HepG2 (cell line): ENCODE results near the gene ABCC9. TPM values are rescaled to one million over a fixed set of nuclear protein-coding genes. Genes with fewer than 3 reads are reported as not detected.

Experiments used
- ATAC-seq: fragments of 200-7000 bp; cut with Tn5 transposase; 3 replicates; pipeline ENCODE4 v1.9.1; 2020; ENCODE audit warnings: mild to moderate bottlenecking, moderate library complexity
- BruUV-seq: library from RNA; stranded (reverse); fragments of 400-500 nt; replicated peaks from 2 replicates; lab custom pipeline; 2021; lab: Mats Ljungman, UMichigan
- CTCF ChIA-PET: fragments of 300-600 bp; formaldehyde crosslinking; extraction: SDS; loops from one replicate; lab custom pipeline; 2021; ENCODE audit warnings: low total read pairs, inconsistent platforms, low intra/inter-chr PET ratio; lab: Yijun Ruan, JAX
- POLR2A ChIA-PET: fragments of 350-600 bp; sonication (Branson Sonifier 250); formaldehyde crosslinking; loops from one replicate; lab custom pipeline; 2020; ENCODE audit warnings: antibody characterized with exemption, inconsistent platforms; lab: Yijun Ruan, JAX
- DNase-seq: peaks from one replicate; pipeline ENCODE4 v3.0.0-alpha.2; 2015; ENCODE audit warnings: low spot score
- FAIRE-seq: peaks from 3 replicates; lab custom pipeline; 2011; peaks lifted over from hg19 to GRCh38; lab: Jason Lieb, UNC
- H2AFZ ChIP-seq: one replicate; pipeline ENCODE4 v1.6.1; 2011; ENCODE audit warnings: low read length, inconsistent platforms
- H3K27ac ChIP-seq: fragments of 300-600 bp; 3 replicates; pipeline ENCODE4 v1.8.0; 2011; ENCODE audit warnings: mixed run types, mild to moderate bottlenecking, mixed read lengths, low read length, inconsistent platforms; ENCODE audit not compliant: insufficient read depth; ENCODE audit errors: extremely low read length
- H3K27me3 ChIP-seq, 2 experiments: fragments of 200-600 bp in 1 of 2; 2 replicates in 1 of 2; 3 replicates in 1 of 2; pipeline versions ENCODE4 v1.6.0 to v1.8.0; 2011; ENCODE audit warnings: low read length in 2 of 2, mild to moderate bottlenecking in 2 of 2, moderate library complexity in 2 of 2, inconsistent platforms in 1 of 2; ENCODE audit not compliant: insufficient read depth in 2 of 2, control insufficient read depth in 1 of 2
- H3K36me3 ChIP-seq, 2 experiments: fragments of 200-600 bp in 1 of 2; replicated peaks in 1 of 2; 2 replicates in 1 of 2; 3 replicates in 1 of 2; pipeline versions ENCODE4 v1.5.1 to v1.8.0; 2011; ENCODE audit warnings: low read length in 2 of 2, inconsistent platforms in 1 of 2; ENCODE audit not compliant: insufficient read depth in 2 of 2, control insufficient read depth in 1 of 2
- H3K4me1 ChIP-seq: 2 replicates; pipeline ENCODE4 v1.5.1; 2012; ENCODE audit warnings: low read length, inconsistent platforms; ENCODE audit not compliant: insufficient read depth
- H3K4me2 ChIP-seq: 2 replicates; pipeline ENCODE4 v1.6.0; 2011; ENCODE audit warnings: low read depth, low read length, inconsistent platforms
- H3K4me3 ChIP-seq, 3 experiments: fragments of 200-600 bp in 1 of 3; sonication (generic), shearing (Covaris generic) in 1 of 3; replicated peaks in 1 of 3; 2 replicates each; pipeline ENCODE4 v1.5.1; 2011 to 2016; ENCODE audit warnings: low read length in 3 of 3, inconsistent platforms in 2 of 3, low read depth in 2 of 3, mild to moderate bottlenecking in 2 of 3, control low read depth in 1 of 3, mixed read lengths in 1 of 3; ENCODE audit not compliant: insufficient read depth in 1 of 3
- H3K79me2 ChIP-seq: one replicate; pipeline ENCODE4 v1.6.1; 2011; ENCODE audit warnings: low read length, inconsistent platforms; ENCODE audit not compliant: insufficient read depth
- H3K9ac ChIP-seq: 2 replicates; pipeline ENCODE4 v1.6.0; 2011; ENCODE audit warnings: mild to moderate bottlenecking, low read depth, low read length, inconsistent platforms; ENCODE audit not compliant: insufficient read depth
- H3K9me3 ChIP-seq: 2 replicates; pipeline ENCODE4 v1.5.1; 2012; ENCODE audit warnings: mild to moderate bottlenecking, low read length
- H4K20me1 ChIP-seq: 2 replicates; pipeline ENCODE4 v1.6.0; 2011; ENCODE audit warnings: inconsistent platforms, mild to moderate bottlenecking, low read length, moderate library complexity; ENCODE audit not compliant: insufficient read depth
- CHD4 ChIP-seq: fragments of 200-600 bp; sonication (generic); IDR thresholded peaks from 2 replicates; pipeline ENCODE4 v1.7.0; 2017; ENCODE audit warnings: mild to moderate bottlenecking, low read length, borderline replicate concordance
- DMAP1 ChIP-seq: IDR thresholded peaks from 2 replicates; pipeline ENCODE4 v1.6.1; 2016
- FOXO1 ChIP-seq: sonication (generic); formaldehyde crosslinking; IDR thresholded peaks from 2 replicates; pipeline ENCODE4 v1.4.0; 2020; ENCODE audit warnings: missing genetic modification reagents
- HMGXB4 ChIP-seq, 2 experiments: sonication (generic) in 1 of 2; formaldehyde crosslinking in 1 of 2; IDR thresholded peaks; 2 replicates each; pipeline versions ENCODE4 v1.4.0 to v1.6.1; 2018 to 2020; ENCODE audit warnings: missing genetic modification reagents in 2 of 2, borderline replicate concordance in 1 of 2, low read depth in 1 of 2, mild to moderate bottlenecking in 1 of 2, missing biosample characterization in 1 of 2
- KDM3A ChIP-seq: IDR thresholded peaks from 2 replicates; pipeline ENCODE4 v1.6.1; 2018; ENCODE audit warnings: low read depth, missing compliant biosample characterization
- MBNL3 ChIP-seq: fragments of 250-450 bp; sonication (Bioruptor Pico); conservative IDR thresholded peaks from 2 replicates; pipeline ENCODE4 v1.8.0; 2022; ENCODE audit warnings: mild to moderate bottlenecking, inconsistent platforms
- RFXANK ChIP-seq: IDR thresholded peaks from 2 replicates; pipeline ENCODE4 v1.6.1; 2016
- THYN1 ChIP-seq: sonication (generic); formaldehyde crosslinking; IDR thresholded peaks from 2 replicates; pipeline ENCODE4 v1.8.1; 2023; ENCODE audit warnings: low read depth, mild to moderate bottlenecking, moderate library complexity, missing genetic modification reagents, borderline replicate concordance
- ZEB1 ChIP-seq: IDR thresholded peaks from 2 replicates; pipeline ENCODE4 v1.6.1; 2012; ENCODE audit warnings: mild to moderate bottlenecking, low read depth, inconsistent platforms; ENCODE audit not compliant: insufficient replicate concordance
- ZNF251 ChIP-seq: sonication (generic); formaldehyde crosslinking; IDR thresholded peaks from 2 replicates; pipeline ENCODE4 v1.9.0; 2021; ENCODE audit warnings: mild to moderate bottlenecking, missing genetic modification reagents
- ZNF276 ChIP-seq: sonication (generic); formaldehyde crosslinking; IDR thresholded peaks from 2 replicates; pipeline ENCODE4 v1.4.0; 2020; ENCODE audit warnings: mild to moderate bottlenecking, low read depth, missing genetic modification reagents
- ZNF296 ChIP-seq: sonication (generic); formaldehyde crosslinking; conservative IDR thresholded peaks from 2 replicates; pipeline ENCODE4 v1.5.0; 2020; ENCODE audit warnings: mild to moderate bottlenecking, missing genetic modification reagents
- ZNF333 ChIP-seq: sonication (generic); formaldehyde crosslinking; IDR thresholded peaks from 2 replicates; pipeline ENCODE4 v1.4.0; 2020; ENCODE audit warnings: mild to moderate bottlenecking, missing genetic modification reagents, borderline replicate concordance
- ZNF790 ChIP-seq: sonication (generic); formaldehyde crosslinking; IDR thresholded peaks from 2 replicates; pipeline ENCODE4 v1.8.0; 2022; ENCODE audit warnings: missing genetic modification reagents, mild to moderate bottlenecking, borderline replicate concordance
- WGBS: methylation state at CpG from one replicate; pipeline ENCODE4 v1.1.6; 2017; ENCODE audit warnings: low lambda C conversion rate; 5-methylcytosine and 5-hydroxymethylcytosine counted together
- in situ Hi-C: cut with HindIII; loops from 2 replicates; pipeline ENCODE4 v1.10.0; 2017; ENCODE audit warnings: low pct_unique_long_range_greater_than_20kb; ENCODE audit not compliant: extremely low pct_ligation_motif_present
- intact Hi-C: fragments of 100-400 bp; cut with micrococcal nuclease; formaldehyde crosslinking; loops from one replicate; pipeline ENCODE4 v1.10.0; 2022; ENCODE audit not compliant: unreplicated experiment
- polyA plus RNA-seq, 8 experiments: library from polyadenylated mRNA; depleted of rRNA in 3 of 8; stranded (reverse) in 7 of 8; unstranded in 1 of 8; fragments of >200 nt; fragmentation: Illumina TruSeq in 4 of 8; extraction: Trizol in 4 of 8; gene quantifications; 2 replicates each; pipeline versions ENCODE4 v1.2.1 to v1.2.3, GENCODE V29; 2011 to 2016; ENCODE audit warnings: low read depth in 4 of 8, missing spikeins in 1 of 8, mixed read lengths in 1 of 8; ENCODE audit not compliant: insufficient read depth in 1 of 8
- total RNA-seq, 5 experiments: library from RNA; depleted of rRNA; stranded (reverse); fragments of >200 nt; fragmentation: Illumina TruSeq; extraction: Trizol; gene quantifications; 2 replicates each; pipeline ENCODE4 v1.2.3, GENCODE V29; 2016; ENCODE audit warnings: low read depth in 1 of 5

The ABCC9 gene
- total and polyA plus RNA-seq, 2 of the 13 experiments (the other 11 are each of a cell fraction or from before 2014, with no cell fraction given) = not detected

- no peak for TF ChIP-seq HMGXB4 (CRISPR knock-in tag; IDR thresholded peaks at IDR 0.05; ENCODE audit: borderline replicate concordance in 1 of 2, low read depth in 1 of 2)
- TF ChIP-seq ZEB1 = no peak
- no peak for TF ChIP-seq ZNF790 (CRISPR knock-in tag)
- TF ChIP-seq RFXANK (CRISPR knock-in tag) = no peak
- TF ChIP-seq ZNF333 = no peak
- no peak for TF ChIP-seq MBNL3
- TF ChIP-seq ZNF296 = no peak
- no peak for TF ChIP-seq CHD4
- TF ChIP-seq KDM3A (CRISPR knock-in tag) = no peak
- no peak for TF ChIP-seq ZNF251 (CRISPR knock-in tag)
- no peak for TF ChIP-seq ZNF276 (CRISPR knock-in tag)
- TF ChIP-seq DMAP1 = no peak
- no peak for TF ChIP-seq THYN1
- TF ChIP-seq FOXO1 (CRISPR knock-in tag) = no peak
- no TSS peak for BruUV-seq
- Histone ChIP-seq H3K4me2 (peak overlapping the region; percentile 7; the same call in 1 of the 2 replicates), H3K9ac (no peak overlapping the region), H3K4me1 (no peaks in the 10 kb centered on the region), H2AFZ (no peak overlapping the region), H3K36me3 (no peaks in the 10 kb centered on the region), H3K27ac (no peak overlapping the region), H3K4me3 (no peak overlapping the region), H3K79me2 (no peaks in the 10 kb centered on the region), H3K9me3 (no peaks in the 10 kb centered on the region), H3K27me3 (no peaks in the 10 kb centered on the region), H4K20me1 (no peaks in the 10 kb centered on the region)
- in situ Hi-C loops = no loop called here
- POLR2A ChIA-PET = no interaction called here
- WGBS = 60% methylated on average over 14 of the region's 14 CpGs
- DNase-seq (no peak), FAIRE-seq (no peak), ATAC-seq (no peak)
- CTCF ChIA-PET = no interaction called here
- intact Hi-C loops = no loop called here
These were observed 165.9 kb downstream of the ABCC9 start for GRCh38 chr12:21775133-21775820.
